HepG2 (cell line): ENCODE measurements around the gene ART4. TPM values are rescaled to one million over a fixed set of nuclear protein-coding genes. Genes with fewer than 3 reads are reported as not detected.

Experiments
- ATAC-seq: fragments of 200-7000 bp; cut with Tn5 transposase; 3 replicates; pipeline ENCODE4 v1.9.1; 2020; ENCODE audit warnings: mild to moderate bottlenecking, moderate library complexity
- BruUV-seq: library from RNA; stranded (reverse); fragments of 400-500 nt; replicated peaks from 2 replicates; lab custom pipeline; 2021; lab: Mats Ljungman, UMichigan
- CTCF ChIA-PET: fragments of 300-600 bp; formaldehyde crosslinking; extraction: SDS; loops from one replicate; lab custom pipeline; 2021; ENCODE audit warnings: low total read pairs, inconsistent platforms, low intra/inter-chr PET ratio; lab: Yijun Ruan, JAX
- POLR2A ChIA-PET: fragments of 350-600 bp; sonication (Branson Sonifier 250); formaldehyde crosslinking; loops from one replicate; lab custom pipeline; 2020; ENCODE audit warnings: antibody characterized with exemption, inconsistent platforms; lab: Yijun Ruan, JAX
- DNase-seq: peaks from one replicate; pipeline ENCODE4 v3.0.0-alpha.2; 2015; ENCODE audit warnings: low spot score
- FAIRE-seq: peaks from 3 replicates; lab custom pipeline; 2011; peaks lifted over from hg19 to GRCh38; lab: Jason Lieb, UNC
- H2AFZ ChIP-seq: one replicate; pipeline ENCODE4 v1.6.1; 2011; ENCODE audit warnings: low read length, inconsistent platforms
- H3K27ac ChIP-seq: fragments of 300-600 bp; 3 replicates; pipeline ENCODE4 v1.8.0; 2011; ENCODE audit warnings: mixed run types, mild to moderate bottlenecking, mixed read lengths, low read length, inconsistent platforms; ENCODE audit not compliant: insufficient read depth; ENCODE audit errors: extremely low read length
- H3K27me3 ChIP-seq, 2 experiments: fragments of 200-600 bp in 1 of 2; 2 replicates in 1 of 2; 3 replicates in 1 of 2; pipeline versions ENCODE4 v1.6.0 to v1.8.0; 2011; ENCODE audit warnings: low read length in 2 of 2, mild to moderate bottlenecking in 2 of 2, moderate library complexity in 2 of 2, inconsistent platforms in 1 of 2; ENCODE audit not compliant: insufficient read depth in 2 of 2, control insufficient read depth in 1 of 2
- H3K36me3 ChIP-seq, 2 experiments: fragments of 200-600 bp in 1 of 2; replicated peaks in 1 of 2; 2 replicates in 1 of 2; 3 replicates in 1 of 2; pipeline versions ENCODE4 v1.5.1 to v1.8.0; 2011; ENCODE audit warnings: low read length in 2 of 2, inconsistent platforms in 1 of 2; ENCODE audit not compliant: insufficient read depth in 2 of 2, control insufficient read depth in 1 of 2
- H3K4me1 ChIP-seq: 2 replicates; pipeline ENCODE4 v1.5.1; 2012; ENCODE audit warnings: low read length, inconsistent platforms; ENCODE audit not compliant: insufficient read depth
- H3K4me2 ChIP-seq: 2 replicates; pipeline ENCODE4 v1.6.0; 2011; ENCODE audit warnings: low read depth, low read length, inconsistent platforms
- H3K4me3 ChIP-seq, 3 experiments: fragments of 200-600 bp in 1 of 3; sonication (generic), shearing (Covaris generic) in 1 of 3; replicated peaks in 1 of 3; 2 replicates each; pipeline ENCODE4 v1.5.1; 2011 to 2016; ENCODE audit warnings: low read length in 3 of 3, inconsistent platforms in 2 of 3, low read depth in 2 of 3, mild to moderate bottlenecking in 2 of 3, control low read depth in 1 of 3, mixed read lengths in 1 of 3; ENCODE audit not compliant: insufficient read depth in 1 of 3
- H3K79me2 ChIP-seq: one replicate; pipeline ENCODE4 v1.6.1; 2011; ENCODE audit warnings: low read length, inconsistent platforms; ENCODE audit not compliant: insufficient read depth
- H3K9ac ChIP-seq: 2 replicates; pipeline ENCODE4 v1.6.0; 2011; ENCODE audit warnings: mild to moderate bottlenecking, low read depth, low read length, inconsistent platforms; ENCODE audit not compliant: insufficient read depth
- H3K9me3 ChIP-seq: 2 replicates; pipeline ENCODE4 v1.5.1; 2012; ENCODE audit warnings: mild to moderate bottlenecking, low read length
- H4K20me1 ChIP-seq: 2 replicates; pipeline ENCODE4 v1.6.0; 2011; ENCODE audit warnings: inconsistent platforms, mild to moderate bottlenecking, low read length, moderate library complexity; ENCODE audit not compliant: insufficient read depth
- ATF1 ChIP-seq: IDR thresholded peaks from 2 replicates; pipeline ENCODE4 v1.6.1; 2016; ENCODE audit warnings: mild to moderate bottlenecking, control low read depth
- CAMTA2 ChIP-seq: sonication (generic); formaldehyde crosslinking; IDR thresholded peaks from 2 replicates; pipeline ENCODE4 v1.4.0; 2020; ENCODE audit warnings: mild to moderate bottlenecking, missing genetic modification reagents, borderline replicate concordance
- MED1 ChIP-seq: sonication (generic); formaldehyde crosslinking; IDR thresholded peaks from 2 replicates; pipeline ENCODE4 v1.4.0; 2020; ENCODE audit warnings: missing genetic modification reagents
- MTF1 ChIP-seq: sonication (generic); formaldehyde crosslinking; IDR thresholded peaks from 2 replicates; pipeline ENCODE4 v1.5.0; 2020; ENCODE audit warnings: missing genetic modification reagents
- PHF5A ChIP-seq: IDR thresholded peaks from one replicate; pipeline ENCODE4 v1.6.1; 2018; ENCODE audit warnings: low read depth, missing genetic modification reagents; ENCODE audit not compliant: unreplicated experiment
- SP140L ChIP-seq: sonication (generic); formaldehyde crosslinking; IDR thresholded peaks from 2 replicates; pipeline ENCODE4 v1.4.0; 2020; ENCODE audit warnings: missing genetic modification reagents, borderline replicate concordance
- ZNF121 ChIP-seq: sonication (generic); formaldehyde crosslinking; IDR thresholded peaks from 2 replicates; pipeline ENCODE4 v1.5.0; 2020; ENCODE audit warnings: mild to moderate bottlenecking, missing genetic modification reagents
- ZNF253 ChIP-seq: sonication (generic); formaldehyde crosslinking; IDR thresholded peaks from 2 replicates; pipeline ENCODE4 v1.8.0; 2022; ENCODE audit warnings: mild to moderate bottlenecking, missing genetic modification reagents, borderline replicate concordance
- ZNF333 ChIP-seq: sonication (generic); formaldehyde crosslinking; IDR thresholded peaks from 2 replicates; pipeline ENCODE4 v1.4.0; 2020; ENCODE audit warnings: mild to moderate bottlenecking, missing genetic modification reagents, borderline replicate concordance
- WGBS: methylation state at CpG from one replicate; pipeline ENCODE4 v1.1.6; 2017; ENCODE audit warnings: low lambda C conversion rate; 5-methylcytosine and 5-hydroxymethylcytosine counted together
- in situ Hi-C: cut with HindIII; loops from 2 replicates; pipeline ENCODE4 v1.10.0; 2017; ENCODE audit warnings: low pct_unique_long_range_greater_than_20kb; ENCODE audit not compliant: extremely low pct_ligation_motif_present
- intact Hi-C: fragments of 100-400 bp; cut with micrococcal nuclease; formaldehyde crosslinking; loops from one replicate; pipeline ENCODE4 v1.10.0; 2022; ENCODE audit not compliant: unreplicated experiment
- polyA plus RNA-seq, 8 experiments: library from polyadenylated mRNA; depleted of rRNA in 3 of 8; stranded (reverse) in 7 of 8; unstranded in 1 of 8; fragments of >200 nt; fragmentation: Illumina TruSeq in 4 of 8; extraction: Trizol in 4 of 8; gene quantifications; 2 replicates each; pipeline versions ENCODE4 v1.2.1 to v1.2.3, GENCODE V29; 2011 to 2016; ENCODE audit warnings: low read depth in 4 of 8, missing spikeins in 1 of 8, mixed read lengths in 1 of 8; ENCODE audit not compliant: insufficient read depth in 1 of 8
- total RNA-seq, 5 experiments: library from RNA; depleted of rRNA; stranded (reverse); fragments of >200 nt; fragmentation: Illumina TruSeq; extraction: Trizol; gene quantifications; 2 replicates each; pipeline ENCODE4 v1.2.3, GENCODE V29; 2016; ENCODE audit warnings: low read depth in 1 of 5
- TF ChIP-seq, protein P1 (sequence below): sonication (generic); formaldehyde crosslinking; IDR thresholded peaks from 2 replicates; pipeline ENCODE4 v1.4.0; 2020; ENCODE audit warnings: missing genetic modification reagents, borderline replicate concordance
- TF ChIP-seq, protein P2 (sequence below): sonication (generic); formaldehyde crosslinking; IDR thresholded peaks from 2 replicates; pipeline ENCODE4 v1.5.1; 2020; ENCODE audit warnings: mild to moderate bottlenecking, missing genetic modification reagents, borderline replicate concordance
- TF ChIP-seq, protein P3 (sequence below): sonication (generic); formaldehyde crosslinking; IDR thresholded peaks from 2 replicates; pipeline ENCODE4 v1.4.0; 2020; ENCODE audit warnings: missing genetic modification reagents, borderline replicate concordance

ART4 gene
- total and polyA plus RNA-seq, 2 of the 13 experiments (the other 11 are each of a cell fraction or from before 2014, with no cell fraction given), result 17.6 to 20.3 TPM

GRCh38 chr12:14810167-14810952 is 33.0 kb downstream of the ART4 start:
- ChIA-PET CTCF (interaction anchor here (1.5 to 2.1 kb wide), 3 partner anchors 35 to 411 kb away, joined by 6 to 23 read pairs (median 7); partner anchors contain the start of gene RERG), POLR2A (interaction anchor here (0.6 kb wide), 1 partner anchor 39 kb away, joined by 3 read pairs; a partner anchor contains a TSS)
- Histone ChIP-seq H3K36me3 (no peaks in the 10 kb centered on the region), H3K9ac (no peak overlapping the region), H4K20me1 (no peaks in the 10 kb centered on the region), H3K27me3 (no peaks in the 10 kb centered on the region), H3K4me2 (no peak overlapping the region), H3K79me2 (no peaks in the 10 kb centered on the region), H3K4me3 (no peak overlapping the region), H2AFZ (no peak overlapping the region), H3K9me3 (no peaks in the 10 kb centered on the region), H3K27ac (no peak overlapping the region), H3K4me1 (peaks cover 13% of the 10 kb centered on the region)
- TF ChIP-seq ZNF121 (CRISPR knock-in tag) (no peak), MTF1 (CRISPR knock-in tag) (no peak), MED1 (CRISPR knock-in tag) (no peak), CAMTA2 (CRISPR knock-in tag) (no peak), ZNF333 (CRISPR knock-in tag) (no peak), SP140L (CRISPR knock-in tag) (no peak), PHF5A (no peak), ATF1 (CRISPR knock-in tag) (no peak), ZNF253 (CRISPR knock-in tag) (no peak)
- TF ChIP-seq, protein P1, sequence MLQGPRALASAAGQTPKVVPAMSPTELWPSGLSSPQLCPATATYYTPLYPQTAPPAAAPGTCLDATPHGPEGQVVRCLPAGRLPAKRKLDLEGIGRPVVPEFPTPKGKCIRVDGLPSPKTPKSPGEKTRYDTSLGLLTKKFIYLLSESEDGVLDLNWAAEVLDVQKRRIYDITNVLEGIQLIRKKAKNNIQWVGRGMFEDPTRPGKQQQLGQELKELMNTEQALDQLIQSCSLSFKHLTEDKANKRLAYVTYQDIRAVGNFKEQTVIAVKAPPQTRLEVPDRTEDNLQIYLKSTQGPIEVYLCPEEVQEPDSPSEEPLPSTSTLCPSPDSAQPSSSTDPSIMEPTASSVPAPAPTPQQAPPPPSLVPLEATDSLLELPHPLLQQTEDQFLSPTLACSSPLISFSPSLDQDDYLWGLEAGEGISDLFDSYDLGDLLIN, result no peak
- TF ChIP-seq, protein P2, sequence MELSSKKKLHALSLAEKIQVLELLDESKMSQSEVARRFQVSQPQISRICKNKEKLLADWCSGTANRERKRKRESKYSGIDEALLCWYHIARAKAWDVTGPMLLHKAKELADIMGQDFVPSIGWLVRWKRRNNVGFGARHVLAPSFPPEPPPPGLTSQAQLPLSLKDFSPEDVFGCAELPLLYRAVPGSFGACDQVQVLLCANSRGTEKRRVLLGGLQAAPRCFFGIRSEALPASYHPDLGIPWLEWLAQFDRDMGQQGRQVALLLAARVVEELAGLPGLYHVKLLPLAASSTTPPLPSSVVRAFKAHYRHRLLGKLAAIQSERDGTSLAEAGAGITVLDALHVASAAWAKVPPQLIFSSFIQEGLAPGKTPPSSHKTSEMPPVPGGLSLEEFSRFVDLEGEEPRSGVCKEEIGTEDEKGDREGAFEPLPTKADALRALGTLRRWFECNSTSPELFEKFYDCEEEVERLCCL (CRISPR knock-in tag), result no peak
- TF ChIP-seq, protein P3, sequence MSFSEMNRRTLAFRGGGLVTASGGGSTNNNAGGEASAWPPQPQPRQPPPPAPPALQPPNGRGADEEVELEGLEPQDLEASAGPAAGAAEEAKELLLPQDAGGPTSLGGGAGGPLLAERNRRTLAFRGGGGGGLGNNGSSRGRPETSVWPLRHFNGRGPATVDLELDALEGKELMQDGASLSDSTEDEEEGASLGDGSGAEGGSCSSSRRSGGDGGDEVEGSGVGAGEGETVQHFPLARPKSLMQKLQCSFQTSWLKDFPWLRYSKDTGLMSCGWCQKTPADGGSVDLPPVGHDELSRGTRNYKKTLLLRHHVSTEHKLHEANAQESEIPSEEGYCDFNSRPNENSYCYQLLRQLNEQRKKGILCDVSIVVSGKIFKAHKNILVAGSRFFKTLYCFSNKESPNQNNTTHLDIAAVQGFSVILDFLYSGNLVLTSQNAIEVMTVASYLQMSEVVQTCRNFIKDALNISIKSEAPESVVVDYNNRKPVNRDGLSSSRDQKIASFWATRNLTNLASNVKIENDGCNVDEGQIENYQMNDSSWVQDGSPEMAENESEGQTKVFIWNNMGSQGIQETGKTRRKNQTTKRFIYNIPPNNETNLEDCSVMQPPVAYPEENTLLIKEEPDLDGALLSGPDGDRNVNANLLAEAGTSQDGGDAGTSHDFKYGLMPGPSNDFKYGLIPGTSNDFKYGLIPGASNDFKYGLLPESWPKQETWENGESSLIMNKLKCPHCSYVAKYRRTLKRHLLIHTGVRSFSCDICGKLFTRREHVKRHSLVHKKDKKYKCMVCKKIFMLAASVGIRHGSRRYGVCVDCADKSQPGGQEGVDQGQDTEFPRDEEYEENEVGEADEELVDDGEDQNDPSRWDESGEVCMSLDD (CRISPR knock-in tag), result no peak
- 86% methylated on average over 5 of the region's 5 CpGs for WGBS
- ATAC-seq (no peak), DNase-seq (no peak), FAIRE-seq (no peak)
- in situ Hi-C loops, result loop anchor here (5.0 kb wide), 1 partner anchor 187 kb away; no protein-coding TSS in a partner anchor
- intact Hi-C loops, result loop anchor here (5.0 kb wide), 1 partner anchor 88 kb away; no protein-coding TSS in a partner anchor
- BruUV-seq, result no TSS peak
